Spleen (tissue), 11 donors: ENCODE data around the gene COBL. TPM values are rescaled to one million over a fixed set of nuclear protein-coding genes. Genes with fewer than 3 reads are reported as not detected.

Experiments
- DNase-seq: peaks from one replicate; pipeline ENCODE4 v3.0.0-alpha.2; 2020
- H3K27ac ChIP-seq, 8 donors: fragments of 200-600 bp; sonication (generic) in 7 of 8; 1 replicate in 4 of 8; 2 replicates in 4 of 8; pipeline versions ENCODE4 v1.5.0 to v1.8.0; 2016 to 2021; ENCODE audit warnings: inconsistent platforms in 4 of 8, mild to moderate bottlenecking in 4 of 8, moderate library complexity in 1 of 8
- H3K27me3 ChIP-seq, 7 donors: fragments of 200-600 bp; sonication (generic) in 6 of 7; replicated peaks in 1 of 7; 1 replicate in 4 of 7; 2 replicates in 3 of 7; pipeline versions ENCODE4 v1.5.0 to v1.8.0; 2016 to 2021; ENCODE audit warnings: inconsistent platforms in 3 of 7, mild to moderate bottlenecking in 1 of 7
- H3K36me3 ChIP-seq, 6 donors: fragments of 200-600 bp; sonication (generic) in 5 of 6; 1 replicate in 4 of 6; 2 replicates in 2 of 6; pipeline versions ENCODE4 v1.5.0 to v1.8.0; 2016 to 2021; ENCODE audit warnings: inconsistent platforms in 2 of 6
- H3K4me1 ChIP-seq, 6 donors: fragments of 200-600 bp; sonication (generic) in 5 of 6; 1 replicate in 3 of 6; 2 replicates in 3 of 6; pipeline versions ENCODE4 v1.5.0 to v1.8.0; 2016 to 2021; ENCODE audit warnings: inconsistent platforms in 3 of 6
- H3K4me3 ChIP-seq, 8 donors: fragments of 200-600 bp; sonication (generic) in 7 of 8; 1 replicate in 4 of 8; 2 replicates in 4 of 8; pipeline versions ENCODE4 v1.5.0 to v1.8.0; 2016 to 2021; ENCODE audit warnings: inconsistent platforms in 4 of 8, mild to moderate bottlenecking in 4 of 8, moderate library complexity in 2 of 8
- H3K9me3 ChIP-seq, 8 donors: fragments of 200-600 bp; sonication (generic) in 7 of 8; 1 replicate in 4 of 8; 2 replicates in 4 of 8; pipeline versions ENCODE4 v1.5.0 to v1.8.0; 2016 to 2021; ENCODE audit warnings: inconsistent platforms in 4 of 8
- POLR2A ChIP-seq, 3 donors: fragments of 450-650 bp; IDR thresholded peaks; one replicate each; pipeline ENCODE4 v1.5.1; 2017; ENCODE audit warnings: antibody characterized with exemption in 3 of 3, mild to moderate bottlenecking in 1 of 3
- POLR2AphosphoS5 ChIP-seq, 3 donors: sonication (generic); formaldehyde crosslinking; IDR thresholded peaks; one replicate each; pipeline ENCODE4 v1.5.1; 2017; ENCODE audit warnings: antibody characterized with exemption in 3 of 3
- WGBS, 5 donors: extraction: QIAGEN DNeasy Blood & Tissue Kit in 3 of 5; methylation state at CpG; one replicate each; pipeline versions ENCODE4 v1.1.5 to v1.1.7; 2013 to 2018; 5-methylcytosine and 5-hydroxymethylcytosine counted together
- intact Hi-C: fragments of 100-400 bp; cut with DNase I; formaldehyde crosslinking; loops from one replicate; pipeline ENCODE4 v1.15.0; 2023; ENCODE audit warnings: low total_unique reads
- polyA plus RNA-seq, 3 donors: library from polyadenylated mRNA; stranded (reverse); fragments of 200-250 nt; gene quantifications; one replicate each; pipeline ENCODE4 v1.2.1, GENCODE V29; 2013
- total RNA-seq, 7 donors: library from RNA; depleted of rRNA in 3 of 7; stranded (reverse); fragments of >200 nt in 3 of 7; fragmentation: NEBNext Ultra II Directional in 4 of 7; extraction: Animal tissue kit (Norgen Biotek cat#: 25700) in 4 of 7; gene quantifications; one replicate each; pipeline versions ENCODE4 v1.1.0 to v1.2.1, GENCODE V29; 2016 to 2021
- TF ChIP-seq, protein P1 (sequence below), 11 experiments: fragments of 200-600 bp in 7 of 11; fragments of 450-650 bp in 4 of 11; sonication (generic) in 4 of 11; IDR thresholded peaks in 8 of 11; conservative IDR thresholded peaks in 3 of 11; 1 replicate in 7 of 11; 2 replicates in 4 of 11; pipeline versions ENCODE4 v1.4.0 to v1.8.0; 2016 to 2021; ENCODE audit warnings: antibody characterized with exemption in 11 of 11, inconsistent platforms in 4 of 11, mild to moderate bottlenecking in 1 of 11
- donor health status: healthy with polysubstance abuse.
- donor health status: DM: no; HTN: no; CAD: no; lungs with moderate emphysema.
- donor health status: DM: no; HTN: no; CAD: no.
- donor health status: Bipolar disorder and iron deficiency.
- donor health status: healthy.
- donor health status: DM: no; HTN: no; CAD: no.
- donor health status: DM: yes; HTN: yes; CAD: no.

COBL gene
- total and polyA plus RNA-seq, 10 donors = 0.09 to 0.80 (median 0.57) TPM; not detected in 1

DNA sequence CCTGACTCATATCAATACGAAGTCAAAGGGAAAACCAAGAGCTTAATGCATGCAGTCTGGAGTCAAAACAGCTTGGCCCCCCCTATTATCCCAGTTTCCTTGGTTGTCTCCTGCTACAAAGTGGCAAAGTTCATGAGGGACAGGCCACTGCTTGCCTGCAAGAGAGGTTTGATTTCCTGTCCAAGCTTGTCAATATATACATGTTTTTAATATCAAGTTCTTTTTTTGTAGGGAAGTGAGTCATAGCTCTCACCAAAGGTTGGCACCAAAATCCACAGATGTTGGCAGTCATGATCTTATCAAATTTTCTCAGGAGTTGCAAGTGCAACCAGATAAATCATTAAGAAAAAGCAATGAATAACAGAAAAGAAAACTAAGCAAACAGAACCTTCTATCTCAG, 176.8 kb downstream of the COBL start:
- intact Hi-C loops = loop anchor here (5.0 to 10.0 kb wide), 2 partner anchors 75 to 672 kb away; no protein-coding TSS in a partner anchor
- Histone ChIP-seq H3K27ac (peak overlapping the region in 3 of 8 donors; percentile 2 to 60 (median 11)), H3K4me3 (no peak overlapping the region)

DNA sequence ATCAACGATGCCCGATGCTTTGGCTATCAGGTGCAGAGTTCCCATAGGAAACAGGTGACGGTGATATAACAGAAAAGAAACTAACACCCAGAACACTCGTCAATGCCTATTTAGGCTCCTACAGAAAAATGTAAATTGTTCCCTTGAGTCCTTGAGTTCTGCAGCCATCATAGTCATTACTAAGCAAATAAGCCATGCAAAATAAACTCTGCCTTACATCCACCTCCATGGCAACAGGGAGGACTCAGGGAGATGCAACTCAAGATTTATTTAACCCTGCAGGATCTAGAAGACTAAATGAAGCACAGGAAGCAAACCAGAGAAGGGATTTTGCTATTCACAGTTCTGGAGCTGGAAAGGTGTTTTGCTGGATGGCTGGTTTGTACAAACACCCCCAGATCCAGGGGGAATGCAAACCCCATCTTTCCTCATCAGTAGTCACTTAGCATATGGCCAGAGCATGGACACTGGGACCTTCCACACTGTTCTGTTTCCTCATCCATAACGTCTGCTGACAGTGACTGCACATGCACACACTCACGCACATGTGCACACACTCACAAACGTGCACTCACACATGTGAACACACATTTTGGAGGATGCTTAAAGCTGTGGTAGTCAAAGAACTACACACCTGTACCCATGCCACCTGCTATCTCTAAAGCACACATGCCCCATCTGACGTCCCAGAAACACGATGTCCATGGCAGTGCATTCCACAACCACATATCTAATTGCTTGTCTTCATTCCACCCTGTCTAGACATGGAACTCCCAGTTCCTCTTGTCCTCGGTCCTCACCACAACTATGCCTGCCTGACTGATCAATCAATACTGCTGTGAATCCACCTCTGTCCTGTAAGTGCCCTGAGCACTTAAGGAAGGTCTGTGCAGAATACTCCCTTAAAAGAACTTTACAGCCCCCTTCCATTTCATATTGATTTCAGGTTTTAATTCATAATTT, 178.2 kb downstream of the COBL start:
- H3K9me3 ChIP-seq = no peaks in the 10 kb centered on the region
- WGBS, 5 donors = 83 to 86% (median 85%) methylated on average over 10 of the region's 10 CpGs

More for the DNA sequence above, 176.8 kb downstream of the COBL start:
- H3K36me3 ChIP-seq = no peaks in the 10 kb centered on the region
- no peaks in the 10 kb centered on the region for H3K9me3 ChIP-seq
- DNase-seq = no peak
- TF ChIP-seq, protein P1, sequence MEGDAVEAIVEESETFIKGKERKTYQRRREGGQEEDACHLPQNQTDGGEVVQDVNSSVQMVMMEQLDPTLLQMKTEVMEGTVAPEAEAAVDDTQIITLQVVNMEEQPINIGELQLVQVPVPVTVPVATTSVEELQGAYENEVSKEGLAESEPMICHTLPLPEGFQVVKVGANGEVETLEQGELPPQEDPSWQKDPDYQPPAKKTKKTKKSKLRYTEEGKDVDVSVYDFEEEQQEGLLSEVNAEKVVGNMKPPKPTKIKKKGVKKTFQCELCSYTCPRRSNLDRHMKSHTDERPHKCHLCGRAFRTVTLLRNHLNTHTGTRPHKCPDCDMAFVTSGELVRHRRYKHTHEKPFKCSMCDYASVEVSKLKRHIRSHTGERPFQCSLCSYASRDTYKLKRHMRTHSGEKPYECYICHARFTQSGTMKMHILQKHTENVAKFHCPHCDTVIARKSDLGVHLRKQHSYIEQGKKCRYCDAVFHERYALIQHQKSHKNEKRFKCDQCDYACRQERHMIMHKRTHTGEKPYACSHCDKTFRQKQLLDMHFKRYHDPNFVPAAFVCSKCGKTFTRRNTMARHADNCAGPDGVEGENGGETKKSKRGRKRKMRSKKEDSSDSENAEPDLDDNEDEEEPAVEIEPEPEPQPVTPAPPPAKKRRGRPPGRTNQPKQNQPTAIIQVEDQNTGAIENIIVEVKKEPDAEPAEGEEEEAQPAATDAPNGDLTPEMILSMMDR (IDR thresholded peaks at IDR 0.05 in 8 of 11, conservative IDR thresholded peaks at IDR 0.05 in 3 of 11) = no peak
- TF ChIP-seq POLR2AphosphoS5 (IDR thresholded peaks at IDR 0.05) = peak in 1 of 3 donors; percentile 7
- H3K4me1 ChIP-seq = peaks cover 0 to 21% (median 6%) of the 10 kb centered on the region in 6 donors
- H3K27me3 ChIP-seq = no peaks in the 10 kb centered on the region
- WGBS, 5 donors = 48 to 74% (median 64%) methylated on average over 1 of the region's 1 CpG

GRCh38 chr7:51135576-51135975, 181.0 kb downstream of the COBL start:
- no peak overlapping the region for H3K4me3 ChIP-seq
- TF ChIP-seq POLR2A (IDR thresholded peaks at IDR 0.05) (no peak), POLR2AphosphoS5 (IDR thresholded peaks at IDR 0.05) (no peak)
- TF ChIP-seq, protein P1 (IDR thresholded peaks at IDR 0.05 in 8 of 11, conservative IDR thresholded peaks at IDR 0.05 in 3 of 11) = no peak
- no peak for DNase-seq
- H3K27ac ChIP-seq = no peak overlapping the region
- peaks cover 0 to 8% (median 0%) of the 10 kb centered on the region in 8 donors for H3K9me3 ChIP-seq
- no peaks in the 10 kb centered on the region for H3K36me3 ChIP-seq
- intact Hi-C loops = loop anchor here (10.0 kb wide), 1 partner anchor 71 kb away; no protein-coding TSS in a partner anchor
- no peaks in the 10 kb centered on the region for H3K27me3 ChIP-seq
- WGBS, 5 donors = 61 to 96% (median 72%) methylated on average over 2 of the region's 2 CpGs
- H3K4me1 ChIP-seq = peaks cover 0 to 15% (median 8%) of the 10 kb centered on the region in 6 donors

More for the DNA sequence above, 178.2 kb downstream of the COBL start:
- Histone ChIP-seq H3K27me3 (no peaks in the 10 kb centered on the region), H3K36me3 (no peaks in the 10 kb centered on the region), H3K4me1 (peaks cover 0 to 21% (median 8%) of the 10 kb centered on the region in 6 donors), H3K27ac (no peak overlapping the region), H3K4me3 (no peak overlapping the region)
- intact Hi-C loops = loop anchor here (10.0 kb wide), 1 partner anchor 74 kb away; no protein-coding TSS in a partner anchor
- no peak for TF ChIP-seq POLR2A (IDR thresholded peaks at IDR 0.05)
- no peak for TF ChIP-seq POLR2AphosphoS5 (IDR thresholded peaks at IDR 0.05)
- TF ChIP-seq, protein P1 (IDR thresholded peaks at IDR 0.05 in 8 of 11, conservative IDR thresholded peaks at IDR 0.05 in 3 of 11) = no peak
- DNase-seq = no peak

- TF ChIP-seq, protein P1 (IDR thresholded peaks at IDR 0.05 in 8 of 11, conservative IDR thresholded peaks at IDR 0.05 in 3 of 11) = no peak
- no peak for TF ChIP-seq POLR2A (IDR thresholded peaks at IDR 0.05)
- no peak for TF ChIP-seq POLR2AphosphoS5 (IDR thresholded peaks at IDR 0.05)
- intact Hi-C loops = loop anchor here (10.0 kb wide), 1 partner anchor 69 kb away; no protein-coding TSS in a partner anchor
- Histone ChIP-seq H3K4me3 (no peak overlapping the region), H3K27me3 (no peaks in the 10 kb centered on the region), H3K36me3 (no peaks in the 10 kb centered on the region), H3K27ac (peak overlapping the region in 5 of 8 donors; percentile 13 to 55 (median 26)), H3K9me3 (peaks cover 0 to 8% (median 0%) of the 10 kb centered on the region in 8 donors), H3K4me1 (peaks cover 0 to 4% (median under 1%) of the 10 kb centered on the region in 6 donors)
- DNase-seq = no peak
- WGBS, 5 donors = 61 to 78% (median 70%) methylated on average over 4 of the region's 4 CpGs
Observed at GRCh38 chr7:51134013-51134441, 182.6 kb downstream of the COBL start.
